GM19043 (cell line): ENCODE results near the gene DHX34.
"Not testable (repeated sequence)": the region's sequence is repeated elsewhere in the genome, so short reads cannot be mapped to it uniquely, and the experiment has no call there.

Experiments used
- ATAC-seq: cut with Tn5 transposase; IDR thresholded peaks from one replicate; pipeline ENCODE4 v1.9.1; 2021; ENCODE audit warnings: low read depth; ENCODE audit not compliant: unreplicated experiment

The DHX34 gene

DNA sequence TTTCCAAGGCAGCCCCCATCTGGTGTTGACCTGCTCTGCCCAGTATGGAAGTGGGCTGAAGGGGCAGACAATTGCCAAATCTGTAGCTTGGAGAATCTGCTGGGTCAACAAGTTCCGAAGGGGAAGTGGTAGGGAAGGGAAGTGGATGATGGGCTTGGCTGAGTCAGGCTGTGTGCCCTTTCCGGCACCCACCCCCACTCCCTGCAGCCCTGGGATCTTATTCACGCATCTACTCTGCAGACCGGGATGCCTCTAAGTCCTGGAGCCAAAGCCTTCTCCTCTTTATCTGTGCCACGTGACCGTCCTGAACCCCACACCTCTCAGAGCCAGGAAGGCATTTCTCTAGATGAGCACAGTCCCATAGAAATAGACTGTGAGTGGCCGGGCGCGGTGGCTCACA lies 24.6 kb upstream of the DHX34 start:
- ATAC-seq: no peak

- no peak for ATAC-seq
These were observed 18.6 kb upstream of the DHX34 start for GRCh38 chr19:47330466-47330869.

GRCh38 chr19:47331490-47331889 lies 17.6 kb upstream of the DHX34 start:
- no peak for ATAC-seq

GRCh38 chr19:47331931-47332547 lies 17.1 kb upstream of the DHX34 start, which contains the start of gene C5AR2:
Gene C5AR2, plus strand, starts transcription at chr19:47332175. Its CDS starts 8,625 bp downstream, at chr19:47340800.
- no peak for ATAC-seq

- not testable (repeated sequence) for ATAC-seq
These were observed 12.1 kb upstream of the DHX34 start for GRCh38 chr19:47336765-47337718.

DNA sequence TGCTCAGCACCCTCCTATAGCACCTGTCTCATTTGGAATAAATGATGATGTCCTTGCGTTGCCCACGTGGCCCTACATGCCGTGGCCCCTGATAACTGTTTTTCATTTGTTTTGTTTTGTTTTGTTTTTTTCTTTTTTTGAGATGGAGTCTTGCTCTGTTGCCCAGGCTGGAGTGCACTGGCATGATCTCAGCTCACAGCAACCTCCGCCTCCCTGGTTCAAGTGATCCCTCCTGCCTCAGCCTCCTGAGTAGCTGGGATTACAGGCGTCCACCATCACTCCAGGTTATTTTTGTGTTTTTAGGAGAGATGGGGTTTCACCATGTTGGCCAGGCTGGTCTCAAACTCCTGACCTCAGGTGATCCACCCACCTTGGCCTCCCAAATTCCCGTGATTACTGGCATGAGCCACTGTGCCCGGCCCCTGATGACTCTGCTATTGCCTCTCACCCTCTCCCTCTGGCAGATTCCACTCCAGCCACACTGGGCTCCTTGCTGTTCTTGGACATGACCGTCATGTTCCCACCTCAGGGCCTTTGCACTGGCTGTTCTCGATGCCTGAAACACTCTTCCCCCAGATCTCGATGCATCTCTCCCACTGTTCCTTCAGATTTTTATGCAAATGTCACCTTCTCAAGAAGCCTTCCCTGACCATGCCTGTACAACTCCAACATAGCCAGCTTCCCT lies 9.8 kb upstream of the DHX34 start:
- no peak for ATAC-seq

- no peak for ATAC-seq
These were observed 8.5 kb upstream of the DHX34 start for GRCh38 chr19:47340477-47341208.

GRCh38 chr19:47341734-47342133 lies 7.4 kb upstream of the DHX34 start:
- no peak for ATAC-seq

DNA sequence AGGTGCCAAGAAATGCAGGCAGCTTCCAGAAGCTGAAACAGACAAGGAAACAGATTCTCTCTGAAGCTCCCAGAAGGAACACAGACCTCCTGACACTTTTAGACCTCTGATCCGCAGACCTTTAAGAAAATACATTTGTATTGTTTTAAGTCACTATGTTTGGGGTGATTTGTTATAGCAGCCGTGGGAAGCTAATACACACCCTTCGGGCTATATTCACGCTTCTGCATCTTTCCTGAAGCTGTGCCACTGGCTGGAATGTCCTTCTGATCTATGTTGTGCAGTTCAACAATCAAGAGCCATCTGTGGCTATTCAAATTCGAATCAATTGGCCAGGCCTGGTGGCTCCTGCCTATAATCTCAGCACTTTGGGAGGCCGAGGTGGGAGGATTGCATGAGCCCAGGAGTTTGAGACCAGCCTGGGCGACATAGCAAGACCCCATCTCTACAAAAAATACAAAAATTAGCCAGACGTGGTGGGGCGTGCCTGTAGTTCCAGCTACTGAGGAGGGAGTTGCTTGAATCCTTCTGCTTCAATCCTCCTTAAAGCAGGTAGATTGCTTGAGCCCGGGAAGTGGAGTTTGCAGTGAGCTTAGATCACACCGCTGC lies 5.8 kb upstream of the DHX34 start:
- ATAC-seq: no peak

GRCh38 chr19:47344425-47344824 lies 4.7 kb upstream of the DHX34 start:
- no peak for ATAC-seq

- ATAC-seq: not testable (repeated sequence)
These were observed 3.1 kb upstream of the DHX34 start for GRCh38 chr19:47346024-47346423.

DNA sequence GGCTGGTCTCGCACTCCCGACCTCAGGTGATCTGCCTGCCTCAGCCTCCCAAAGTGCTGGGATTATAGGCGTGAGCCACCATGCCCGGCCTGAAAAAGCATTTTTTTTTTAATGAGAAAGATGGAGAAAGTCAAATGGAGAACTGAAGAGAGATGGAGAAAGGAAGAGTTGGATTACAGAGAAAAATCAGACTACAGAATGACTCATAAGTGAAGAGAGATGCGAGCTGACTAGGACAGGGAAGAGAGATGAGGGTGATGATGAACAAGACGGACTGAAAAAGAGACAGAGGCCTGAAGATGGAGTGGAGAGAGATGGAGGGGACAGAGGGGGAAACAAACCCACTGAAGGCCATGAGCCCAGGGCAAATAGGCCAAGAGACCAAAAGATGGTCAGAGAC lies 1.5 kb downstream of the DHX34 start:
- no peak for ATAC-seq

GRCh38 chr19:47351548-47351947 lies 2.4 kb downstream of the DHX34 start:
- ATAC-seq: no peak

GRCh38 chr19:47352095-47352494 lies 3.0 kb downstream of the DHX34 start:
- no peak for ATAC-seq

DNA sequence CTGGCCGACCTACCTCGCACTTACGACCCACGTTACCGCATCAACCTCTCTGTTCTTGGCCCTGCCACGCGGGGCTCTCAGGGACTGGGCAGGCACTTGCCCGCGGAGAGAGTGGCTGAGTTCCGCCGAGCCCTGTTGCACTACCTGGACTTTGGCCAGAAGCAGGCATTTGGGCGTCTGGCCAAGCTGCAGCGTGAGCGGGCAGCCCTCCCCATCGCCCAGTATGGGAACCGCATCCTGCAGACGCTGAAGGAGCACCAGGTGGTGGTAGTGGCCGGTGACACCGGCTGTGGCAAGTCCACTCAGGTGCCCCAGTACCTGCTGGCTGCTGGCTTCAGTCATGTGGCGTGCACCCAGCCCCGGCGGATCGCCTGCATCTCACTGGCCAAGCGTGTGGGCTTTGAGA lies 4.2 kb downstream of the DHX34 start:
- no peak for ATAC-seq

- no peak for ATAC-seq
These were observed 7.8 kb downstream of the DHX34 start for GRCh38 chr19:47356900-47357299.

- ATAC-seq: no peak
These were observed 8.9 kb downstream of the DHX34 start for GRCh38 chr19:47357788-47358680.

GRCh38 chr19:47358936-47359335 lies 9.8 kb downstream of the DHX34 start:
- ATAC-seq: no peak

DNA sequence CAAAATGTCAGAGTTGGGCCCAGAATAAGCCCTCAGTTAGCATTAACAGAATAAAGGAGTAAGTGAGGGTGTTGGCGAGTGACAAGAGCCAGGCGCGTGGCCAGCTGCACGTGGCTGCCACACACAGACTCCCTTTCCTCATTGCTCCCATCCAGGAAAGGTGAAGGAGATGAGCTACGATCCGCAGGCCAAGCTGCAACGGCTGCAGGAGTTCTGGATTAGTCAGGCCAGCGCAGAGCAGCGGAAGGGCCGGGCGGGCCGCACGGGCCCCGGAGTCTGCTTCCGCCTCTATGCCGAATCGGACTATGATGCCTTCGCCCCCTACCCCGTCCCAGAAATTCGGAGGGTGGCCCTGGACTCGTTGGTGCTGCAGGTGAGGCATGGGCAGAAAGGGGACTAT lies 13.2 kb downstream of the DHX34 start:
- ATAC-seq: no peak
